ENCODE results near the gene DKKL1.

DNA sequence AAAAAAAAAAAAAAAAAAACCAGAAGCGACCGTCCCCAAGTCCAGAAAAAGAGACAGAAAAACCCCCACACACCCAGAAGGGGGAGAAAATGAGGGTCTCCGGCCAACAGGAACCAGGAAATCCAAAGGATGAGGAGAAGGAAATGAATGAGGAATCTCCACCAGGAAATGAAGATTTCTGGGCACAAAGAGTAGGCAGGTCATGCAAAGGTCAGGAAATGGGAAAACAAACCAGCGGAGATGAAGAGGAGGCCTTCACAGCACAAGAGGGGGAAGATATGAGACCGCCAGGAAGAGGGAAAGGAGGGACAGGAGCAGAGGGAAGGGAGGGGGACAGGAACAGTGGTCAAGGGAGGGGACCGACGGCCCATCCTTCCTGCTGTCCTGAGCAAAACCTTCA lies 7.3 kb upstream of the DKKL1 start:
- TF ChIP-seq, protein P1, sequence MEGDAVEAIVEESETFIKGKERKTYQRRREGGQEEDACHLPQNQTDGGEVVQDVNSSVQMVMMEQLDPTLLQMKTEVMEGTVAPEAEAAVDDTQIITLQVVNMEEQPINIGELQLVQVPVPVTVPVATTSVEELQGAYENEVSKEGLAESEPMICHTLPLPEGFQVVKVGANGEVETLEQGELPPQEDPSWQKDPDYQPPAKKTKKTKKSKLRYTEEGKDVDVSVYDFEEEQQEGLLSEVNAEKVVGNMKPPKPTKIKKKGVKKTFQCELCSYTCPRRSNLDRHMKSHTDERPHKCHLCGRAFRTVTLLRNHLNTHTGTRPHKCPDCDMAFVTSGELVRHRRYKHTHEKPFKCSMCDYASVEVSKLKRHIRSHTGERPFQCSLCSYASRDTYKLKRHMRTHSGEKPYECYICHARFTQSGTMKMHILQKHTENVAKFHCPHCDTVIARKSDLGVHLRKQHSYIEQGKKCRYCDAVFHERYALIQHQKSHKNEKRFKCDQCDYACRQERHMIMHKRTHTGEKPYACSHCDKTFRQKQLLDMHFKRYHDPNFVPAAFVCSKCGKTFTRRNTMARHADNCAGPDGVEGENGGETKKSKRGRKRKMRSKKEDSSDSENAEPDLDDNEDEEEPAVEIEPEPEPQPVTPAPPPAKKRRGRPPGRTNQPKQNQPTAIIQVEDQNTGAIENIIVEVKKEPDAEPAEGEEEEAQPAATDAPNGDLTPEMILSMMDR (conservative IDR thresholded peaks at IDR 0.05 in 1 of 2, IDR thresholded peaks at IDR 0.05 in 1 of 2; ENCODE audit: extremely low read depth in 1 of 2, insufficient read depth in 1 of 2, low read depth in 1 of 2, low read length in 2 of 2) = no peak
- no peak for TF ChIP-seq EZH2 (IDR thresholded peaks at IDR 0.05; ENCODE audit: borderline replicate concordance, low read length)
